ENCODE data around the gene LZTS3.

The LZTS3 gene

GRCh38 chr20:3141757-3142156, 31.6 kb downstream of the LZTS3 start:
- no peak for TF ChIP-seq ZNF565 (CRISPR knock-in tag; conservative IDR thresholded peaks at IDR 0.05; ENCODE audit: low read depth)
- TF ChIP-seq PPARA (CRISPR knock-in tag; IDR thresholded peaks at IDR 0.05; ENCODE audit: borderline replicate concordance): no peak
- TF ChIP-seq ZC3H10 (CRISPR knock-in tag; IDR thresholded peaks at IDR 0.05): no peak
- TF ChIP-seq TOX (CRISPR knock-in tag; IDR thresholded peaks at IDR 0.05; ENCODE audit: borderline replicate concordance): no peak
- TF ChIP-seq ESRRG (CRISPR knock-in tag; IDR thresholded peaks at IDR 0.05): no peak
- no peak for ATAC-seq

GRCh38 chr20:3137492-3137891, 35.9 kb downstream of the LZTS3 start:
- ATAC-seq: no peak
- TF ChIP-seq OSR1 (CRISPR knock-in tag; IDR thresholded peaks at IDR 0.05): no peak
- TF ChIP-seq PPARA (CRISPR knock-in tag; IDR thresholded peaks at IDR 0.05; ENCODE audit: borderline replicate concordance): no peak
- TF ChIP-seq ZNF70 (CRISPR knock-in tag; IDR thresholded peaks at IDR 0.05): no peak
- TF ChIP-seq ISL1 (CRISPR knock-in tag; IDR thresholded peaks at IDR 0.05): no peak
- TF ChIP-seq RARB (CRISPR knock-in tag; IDR thresholded peaks at IDR 0.05): no peak
- no peak for TF ChIP-seq GLIS3 (CRISPR knock-in tag; IDR thresholded peaks at IDR 0.05)
- no peak for TF ChIP-seq CSDC2 (CRISPR knock-in tag; IDR thresholded peaks at IDR 0.05)
- no peak for TF ChIP-seq ESRRG (CRISPR knock-in tag; IDR thresholded peaks at IDR 0.05)
- no peak for TF ChIP-seq ZNF8 (CRISPR knock-in tag; IDR thresholded peaks at IDR 0.05)
- TF ChIP-seq ARNTL (CRISPR knock-in tag; IDR thresholded peaks at IDR 0.05; ENCODE audit: borderline replicate concordance, low read depth): no peak
- no peak for TF ChIP-seq TOX (CRISPR knock-in tag; IDR thresholded peaks at IDR 0.05; ENCODE audit: borderline replicate concordance)
- TF ChIP-seq SNAI2 (CRISPR knock-in tag; IDR thresholded peaks at IDR 0.05): no peak
- TF ChIP-seq, protein P1, sequence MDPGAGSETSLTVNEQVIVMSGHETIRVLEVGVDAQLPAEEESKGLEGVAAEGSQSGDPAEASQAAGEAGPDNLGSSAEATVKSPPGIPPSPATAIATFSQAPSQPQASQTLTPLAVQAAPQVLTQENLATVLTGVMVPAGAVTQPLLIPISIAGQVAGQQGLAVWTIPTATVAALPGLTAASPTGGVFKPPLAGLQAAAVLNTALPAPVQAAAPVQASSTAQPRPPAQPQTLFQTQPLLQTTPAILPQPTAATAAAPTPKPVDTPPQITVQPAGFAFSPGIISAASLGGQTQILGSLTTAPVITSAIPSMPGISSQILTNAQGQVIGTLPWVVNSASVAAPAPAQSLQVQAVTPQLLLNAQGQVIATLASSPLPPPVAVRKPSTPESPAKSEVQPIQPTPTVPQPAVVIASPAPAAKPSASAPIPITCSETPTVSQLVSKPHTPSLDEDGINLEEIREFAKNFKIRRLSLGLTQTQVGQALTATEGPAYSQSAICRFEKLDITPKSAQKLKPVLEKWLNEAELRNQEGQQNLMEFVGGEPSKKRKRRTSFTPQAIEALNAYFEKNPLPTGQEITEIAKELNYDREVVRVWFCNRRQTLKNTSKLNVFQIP (CRISPR knock-in tag; IDR thresholded peaks at IDR 0.05; ENCODE audit: borderline replicate concordance, low read depth): no peak
- TF ChIP-seq, protein P2, sequence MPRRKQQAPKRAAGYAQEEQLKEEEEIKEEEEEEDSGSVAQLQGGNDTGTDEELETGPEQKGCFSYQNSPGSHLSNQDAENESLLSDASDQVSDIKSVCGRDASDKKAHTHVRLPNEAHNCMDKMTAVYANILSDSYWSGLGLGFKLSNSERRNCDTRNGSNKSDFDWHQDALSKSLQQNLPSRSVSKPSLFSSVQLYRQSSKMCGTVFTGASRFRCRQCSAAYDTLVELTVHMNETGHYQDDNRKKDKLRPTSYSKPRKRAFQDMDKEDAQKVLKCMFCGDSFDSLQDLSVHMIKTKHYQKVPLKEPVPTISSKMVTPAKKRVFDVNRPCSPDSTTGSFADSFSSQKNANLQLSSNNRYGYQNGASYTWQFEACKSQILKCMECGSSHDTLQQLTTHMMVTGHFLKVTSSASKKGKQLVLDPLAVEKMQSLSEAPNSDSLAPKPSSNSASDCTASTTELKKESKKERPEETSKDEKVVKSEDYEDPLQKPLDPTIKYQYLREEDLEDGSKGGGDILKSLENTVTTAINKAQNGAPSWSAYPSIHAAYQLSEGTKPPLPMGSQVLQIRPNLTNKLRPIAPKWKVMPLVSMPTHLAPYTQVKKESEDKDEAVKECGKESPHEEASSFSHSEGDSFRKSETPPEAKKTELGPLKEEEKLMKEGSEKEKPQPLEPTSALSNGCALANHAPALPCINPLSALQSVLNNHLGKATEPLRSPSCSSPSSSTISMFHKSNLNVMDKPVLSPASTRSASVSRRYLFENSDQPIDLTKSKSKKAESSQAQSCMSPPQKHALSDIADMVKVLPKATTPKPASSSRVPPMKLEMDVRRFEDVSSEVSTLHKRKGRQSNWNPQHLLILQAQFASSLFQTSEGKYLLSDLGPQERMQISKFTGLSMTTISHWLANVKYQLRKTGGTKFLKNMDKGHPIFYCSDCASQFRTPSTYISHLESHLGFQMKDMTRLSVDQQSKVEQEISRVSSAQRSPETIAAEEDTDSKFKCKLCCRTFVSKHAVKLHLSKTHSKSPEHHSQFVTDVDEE (CRISPR knock-in tag; IDR thresholded peaks at IDR 0.05): no peak
- TF ChIP-seq, protein P3, sequence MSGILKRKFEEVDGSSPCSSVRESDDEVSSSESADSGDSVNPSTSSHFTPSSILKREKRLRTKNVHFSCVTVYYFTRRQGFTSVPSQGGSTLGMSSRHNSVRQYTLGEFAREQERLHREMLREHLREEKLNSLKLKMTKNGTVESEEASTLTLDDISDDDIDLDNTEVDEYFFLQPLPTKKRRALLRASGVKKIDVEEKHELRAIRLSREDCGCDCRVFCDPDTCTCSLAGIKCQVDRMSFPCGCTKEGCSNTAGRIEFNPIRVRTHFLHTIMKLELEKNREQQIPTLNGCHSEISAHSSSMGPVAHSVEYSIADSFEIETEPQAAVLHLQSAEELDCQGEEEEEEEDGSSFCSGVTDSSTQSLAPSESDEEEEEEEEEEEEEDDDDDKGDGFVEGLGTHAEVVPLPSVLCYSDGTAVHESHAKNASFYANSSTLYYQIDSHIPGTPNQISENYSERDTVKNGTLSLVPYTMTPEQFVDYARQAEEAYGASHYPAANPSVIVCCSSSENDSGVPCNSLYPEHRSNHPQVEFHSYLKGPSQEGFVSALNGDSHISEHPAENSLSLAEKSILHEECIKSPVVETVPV (CRISPR knock-in tag; IDR thresholded peaks at IDR 0.05): no peak
- TF ChIP-seq ZNF565 (CRISPR knock-in tag; conservative IDR thresholded peaks at IDR 0.05; ENCODE audit: low read depth): no peak
- no peak for TF ChIP-seq ZC3H10 (CRISPR knock-in tag; IDR thresholded peaks at IDR 0.05)
- no peak for TF ChIP-seq ZFP3 (CRISPR knock-in tag; IDR thresholded peaks at IDR 0.05)
- TF ChIP-seq TCF4 (CRISPR knock-in tag; IDR thresholded peaks at IDR 0.05; ENCODE audit: borderline replicate concordance): no peak
- no peak for TF ChIP-seq ZFP30 (CRISPR knock-in tag; IDR thresholded peaks at IDR 0.05)

DNA sequence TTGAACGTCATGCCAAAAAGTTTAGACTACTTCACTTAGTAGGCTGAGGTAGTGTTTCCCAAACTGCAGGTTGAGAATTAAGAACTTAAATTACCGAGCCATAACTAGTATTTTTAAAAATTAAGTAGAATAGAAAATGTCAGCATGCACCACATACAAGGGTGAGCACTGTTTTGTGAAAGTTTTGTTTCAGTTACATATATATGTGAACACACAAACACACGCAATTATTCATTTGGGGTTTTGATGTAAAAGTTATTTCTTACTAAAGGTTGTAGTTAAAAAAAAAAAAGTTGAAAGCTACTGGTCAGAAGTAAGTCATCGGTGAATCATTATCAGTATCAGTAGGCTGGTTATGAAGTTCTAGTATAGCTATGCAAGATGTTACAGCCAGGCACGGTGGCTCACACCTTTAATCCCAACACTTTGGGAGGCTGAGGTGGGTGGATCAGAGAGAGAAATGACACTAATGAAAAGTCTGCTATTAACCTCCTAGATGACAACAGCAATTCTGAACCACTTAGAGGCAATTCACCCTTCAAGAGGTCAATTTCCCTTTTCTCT, 37.8 kb downstream of the LZTS3 start:
- TF ChIP-seq ESRRG (CRISPR knock-in tag; IDR thresholded peaks at IDR 0.05): no peak
- no peak for TF ChIP-seq TCF4 (CRISPR knock-in tag; IDR thresholded peaks at IDR 0.05; ENCODE audit: borderline replicate concordance)
- TF ChIP-seq, protein P3 (CRISPR knock-in tag; IDR thresholded peaks at IDR 0.05): no peak
- TF ChIP-seq BACH2 (CRISPR knock-in tag; IDR thresholded peaks at IDR 0.05; ENCODE audit: borderline replicate concordance): no peak
- TF ChIP-seq ZFP3 (CRISPR knock-in tag; IDR thresholded peaks at IDR 0.05): no peak
- no peak for TF ChIP-seq ZNF8 (CRISPR knock-in tag; IDR thresholded peaks at IDR 0.05)
- TF ChIP-seq TOX (CRISPR knock-in tag; IDR thresholded peaks at IDR 0.05; ENCODE audit: borderline replicate concordance): no peak
- no peak for TF ChIP-seq CREB5 (CRISPR knock-in tag; IDR thresholded peaks at IDR 0.05; ENCODE audit: low read depth)
- no peak for TF ChIP-seq ZFP30 (CRISPR knock-in tag; IDR thresholded peaks at IDR 0.05)
- TF ChIP-seq OSR1 (CRISPR knock-in tag; IDR thresholded peaks at IDR 0.05): no peak
- TF ChIP-seq RARB (CRISPR knock-in tag; IDR thresholded peaks at IDR 0.05): no peak
- TF ChIP-seq ZNF565 (CRISPR knock-in tag; conservative IDR thresholded peaks at IDR 0.05; ENCODE audit: low read depth): no peak
- TF ChIP-seq SNAI2 (CRISPR knock-in tag; IDR thresholded peaks at IDR 0.05): no peak
- no peak for TF ChIP-seq ZNF70 (CRISPR knock-in tag; IDR thresholded peaks at IDR 0.05)
- no peak for TF ChIP-seq PATZ1 (CRISPR knock-in tag; IDR thresholded peaks at IDR 0.05; ENCODE audit: borderline replicate concordance)
- no peak for TF ChIP-seq GLIS3 (CRISPR knock-in tag; IDR thresholded peaks at IDR 0.05)
- no peak for TF ChIP-seq ARNTL (CRISPR knock-in tag; IDR thresholded peaks at IDR 0.05; ENCODE audit: borderline replicate concordance, low read depth)
- no peak for TF ChIP-seq PPARA (CRISPR knock-in tag; IDR thresholded peaks at IDR 0.05; ENCODE audit: borderline replicate concordance)
- no peak for TF ChIP-seq ZC3H10 (CRISPR knock-in tag; IDR thresholded peaks at IDR 0.05)
- no peak for TF ChIP-seq ISL1 (CRISPR knock-in tag; IDR thresholded peaks at IDR 0.05)
- ATAC-seq: no peak
